H1 (cell line): ENCODE results near the gene INF2. TPM values are rescaled to one million over a fixed set of nuclear protein-coding genes. Genes with fewer than 3 reads are reported as not detected.

Experiments used
- CTCF ChIA-PET: fragments of 300-600 bp; sonication (Branson Sonifier 250); formaldehyde crosslinking; loops from one replicate; lab custom pipeline; 2021; ENCODE audit not compliant: partially characterized antibody; lab: Charles Lee
- POLR2A ChIA-PET: fragments of 300-600 bp; sonication (Branson Sonifier 250); formaldehyde crosslinking; loops from one replicate; lab custom pipeline; 2021; ENCODE audit warnings: inconsistent platforms; ENCODE audit not compliant: partially characterized antibody; lab: Charles Lee
- DNase-seq, 2 experiments: peaks; one replicate each; pipeline versions ENCODE4 v3.0.0 to v3.0.0-alpha.2; 2010 to 2022; ENCODE audit warnings: low spot score in 2 of 2, low read depth in 1 of 2, mixed read lengths in 1 of 2
- FAIRE-seq: peaks from 2 replicates; lab custom pipeline; 2011; peaks lifted over from hg19 to GRCh38; lab: Jason Lieb, UNC
- H2AFZ ChIP-seq: 2 replicates; pipeline ENCODE4 v1.8.1; 2012; ENCODE audit warnings: low read length, inconsistent platforms
- H2AK5ac ChIP-seq: 2 replicates; pipeline ENCODE4 v1.6.1; 2013; ENCODE audit warnings: low read depth, low read length
- H2BK120ac ChIP-seq: replicated peaks from 2 replicates; pipeline ENCODE3; 2013; ENCODE audit warnings: low read depth, low read length, inconsistent platforms
- H2BK12ac ChIP-seq: 2 replicates; pipeline ENCODE4 v1.6.1; 2013; ENCODE audit warnings: low read depth, low read length
- H2BK15ac ChIP-seq: 2 replicates; pipeline ENCODE4 v1.6.1; 2013; ENCODE audit warnings: low read length
- H2BK20ac ChIP-seq: 2 replicates; pipeline ENCODE4 v1.6.1; 2013; ENCODE audit warnings: low read length
- H2BK5ac ChIP-seq: 2 replicates; pipeline ENCODE4 v1.6.1; 2013; ENCODE audit warnings: low read depth, low read length
- H3K14ac ChIP-seq: 2 replicates; pipeline ENCODE4 v1.6.1; 2013; ENCODE audit warnings: inconsistent platforms; ENCODE audit not compliant: insufficient read length
- H3K18ac ChIP-seq: 2 replicates; pipeline ENCODE4 v1.6.1; 2013; ENCODE audit warnings: low read length; ENCODE audit errors: extremely low read depth
- H3K23ac ChIP-seq: 2 replicates; pipeline ENCODE4 v1.6.1; 2013; ENCODE audit warnings: inconsistent platforms; ENCODE audit not compliant: insufficient read length
- H3K23me2 ChIP-seq: 2 replicates; pipeline ENCODE4 v1.6.1; 2013; ENCODE audit warnings: low read depth, low read length
- H3K27ac ChIP-seq: 2 replicates; pipeline ENCODE4 v1.6.1; 2011; ENCODE audit warnings: low read depth, low read length, inconsistent platforms
- H3K27me3 ChIP-seq, 4 experiments: replicated peaks in 1 of 4; 1 replicate in 1 of 4; 2 replicates in 3 of 4; pipeline versions ENCODE4 v1.6.1 to v1.8.1; 2011 to 2013; ENCODE audit warnings: low read length in 3 of 4, mild to moderate bottlenecking in 3 of 4, inconsistent platforms in 2 of 4, mixed read lengths in 2 of 4, moderate library complexity in 1 of 4; ENCODE audit not compliant: control insufficient read depth in 3 of 4, insufficient read depth in 3 of 4; ENCODE audit errors: extremely low read depth in 1 of 4
- H3K36me3 ChIP-seq, 4 experiments: 2 replicates each; pipeline versions ENCODE4 v1.6.1 to v1.8.1; 2011 to 2013; ENCODE audit warnings: mild to moderate bottlenecking in 4 of 4, low read length in 3 of 4, moderate library complexity in 2 of 4, control low read depth in 1 of 4, inconsistent platforms in 1 of 4; ENCODE audit not compliant: insufficient read depth in 4 of 4, control insufficient read depth in 2 of 4
- H3K4ac ChIP-seq: replicated peaks from 2 replicates; pipeline ENCODE3; 2013; ENCODE audit warnings: low read length, low read depth, mixed read lengths, inconsistent platforms; ENCODE audit not compliant: insufficient read length
- H3K4me1 ChIP-seq, 4 experiments: replicated peaks in 1 of 4; 1 replicate in 1 of 4; 2 replicates in 3 of 4; pipeline versions ENCODE4 v1.6.1 to v1.8.1; 2011 to 2013; ENCODE audit warnings: low read length in 3 of 4, inconsistent platforms in 2 of 4, mixed read lengths in 1 of 4; ENCODE audit not compliant: insufficient read depth in 4 of 4, control insufficient read depth in 3 of 4
- H3K4me2 ChIP-seq, 2 experiments: 2 replicates each; pipeline versions ENCODE4 v1.6.1 to v1.8.1; 2011 to 2013; ENCODE audit warnings: low read depth in 2 of 2, low read length in 2 of 2, control low read depth in 1 of 2, inconsistent platforms in 1 of 2, mild to moderate bottlenecking in 1 of 2; ENCODE audit not compliant: insufficient read depth in 1 of 2
- H3K4me3 ChIP-seq, 4 experiments: fragments of 200-600, 300-600 bp in 1 of 4; sonication (generic), shearing (Covaris generic), sonication (Bioruptor Twin) in 1 of 4; 2 replicates each; pipeline versions ENCODE4 v1.5.1 to v1.8.1; 2011 to 2016; ENCODE audit warnings: low read length in 4 of 4, low read depth in 3 of 4, control low read depth in 2 of 4, inconsistent platforms in 2 of 4, mild to moderate bottlenecking in 2 of 4, mixed read lengths in 1 of 4, moderate library complexity in 1 of 4; ENCODE audit not compliant: insufficient read depth in 2 of 4; ENCODE audit errors: extremely low read depth in 1 of 4
- H3K56ac ChIP-seq: replicated peaks from 2 replicates; pipeline ENCODE3; 2013; ENCODE audit warnings: low read depth, mild to moderate bottlenecking, mixed read lengths, low read length, inconsistent platforms; ENCODE audit not compliant: insufficient read length
- H3K79me1 ChIP-seq: 2 replicates; pipeline ENCODE4 v1.6.1; 2013; ENCODE audit warnings: low read depth, low read length, control low read depth
- H3K79me2 ChIP-seq, 2 experiments: 2 replicates each; pipeline versions ENCODE4 v1.6.1 to v1.8.1; 2012 to 2013; ENCODE audit warnings: low read length in 2 of 2, mild to moderate bottlenecking in 2 of 2, inconsistent platforms in 1 of 2; ENCODE audit not compliant: insufficient read depth in 2 of 2, control insufficient read depth in 1 of 2
- H3K9ac ChIP-seq, 4 experiments: replicated peaks in 1 of 4; 1 replicate in 1 of 4; 2 replicates in 3 of 4; pipeline versions ENCODE4 v1.6.1 to v1.8.1; 2011 to 2013; ENCODE audit warnings: low read depth in 3 of 4, low read length in 3 of 4, control low read depth in 2 of 4, mild to moderate bottlenecking in 2 of 4, moderate library complexity in 2 of 4, inconsistent platforms in 1 of 4; ENCODE audit errors: extremely low read depth in 1 of 4
- H3K9me3 ChIP-seq, 2 experiments: 2 replicates each; pipeline versions ENCODE4 v1.6.1 to v1.8.1; 2012 to 2013; ENCODE audit warnings: mild to moderate bottlenecking in 2 of 2, moderate library complexity in 2 of 2, control low read depth in 1 of 2, inconsistent platforms in 1 of 2, low read depth in 1 of 2, low read length in 1 of 2, mixed read lengths in 1 of 2; ENCODE audit not compliant: insufficient read depth in 2 of 2
- H4K20me1 ChIP-seq, 2 experiments: replicated peaks in 1 of 2; 2 replicates each; pipeline versions ENCODE3 to v1.8.1; 2011 to 2013; ENCODE audit warnings: inconsistent platforms in 2 of 2, low read length in 2 of 2, mild to moderate bottlenecking in 1 of 2; ENCODE audit not compliant: insufficient read depth in 2 of 2, control insufficient read depth in 1 of 2
- H4K5ac ChIP-seq: 2 replicates; pipeline ENCODE4 v1.6.1; 2013; ENCODE audit warnings: low read length, low read depth, mixed read lengths, inconsistent platforms; ENCODE audit not compliant: insufficient read length
- H4K8ac ChIP-seq: 2 replicates; pipeline ENCODE4 v1.8.0; 2013; ENCODE audit warnings: mild to moderate bottlenecking, moderate library complexity, low read length, inconsistent platforms; ENCODE audit not compliant: insufficient read depth; ENCODE audit errors: extremely low read depth
- H4K91ac ChIP-seq: replicated peaks from 2 replicates; pipeline ENCODE3; 2013; ENCODE audit warnings: low read length, mixed read lengths, inconsistent platforms; ENCODE audit not compliant: insufficient read length
- PHF8 ChIP-seq: fragments of 200-600 bp; sonication (generic); conservative IDR thresholded peaks from 2 replicates; pipeline ENCODE4 v1.7.1; 2012; ENCODE audit warnings: low read depth, mild to moderate bottlenecking, inconsistent platforms, low read length, moderate library complexity
- POU5F1 ChIP-seq: IDR thresholded peaks from 2 replicates; pipeline ENCODE4 v1.6.1; 2011; ENCODE audit warnings: low read depth, mild to moderate bottlenecking, low read length, moderate library complexity
- ZNF274 ChIP-seq: IDR thresholded peaks from 2 replicates; pipeline ENCODE4 v1.7.0; 2012; ENCODE audit warnings: low read length, borderline replicate concordance; ENCODE audit errors: extremely low read depth
- WGBS, 2 experiments: shearing (Covaris generic) in 1 of 2; methylation state at CpG; one replicate each; pipeline versions ENCODE4 v1.1.6 to v1.1.7; 2013 to 2015; ENCODE audit warnings: low lambda C conversion rate in 2 of 2, mixed read lengths in 2 of 2, inconsistent platforms in 1 of 2, low coverage in 1 of 2, missing lambda C conversion rate in 1 of 2; ENCODE audit not compliant: insufficient replicate concordance in 2 of 2, insufficient coverage in 1 of 2, insufficient read length in 1 of 2; ENCODE audit errors: extremely low coverage in 1 of 2, missing lambda C conversion rate in 1 of 2; 5-methylcytosine and 5-hydroxymethylcytosine counted together
- polyA plus RNA-seq, 7 experiments: library from polyadenylated mRNA; depleted of rRNA in 3 of 7; stranded (reverse) in 5 of 7; unstranded in 2 of 7; fragments of >200 nt in 5 of 7; fragments of 200-250 nt in 2 of 7; gene quantifications; 1 replicate in 5 of 7; 2 replicates in 1 of 7; 4 replicates in 1 of 7; pipeline versions ENCODE4 v1.2.1 to v1.2.3, GENCODE V29; 2011 to 2013; ENCODE audit warnings: missing spikeins in 2 of 7, mixed read lengths in 2 of 7
- total RNA-seq: library from RNA; stranded (reverse); fragmentation: NEBNext Ultra II Directional; extraction: Animal tissue kit (Norgen Biotek cat#: 25700); gene quantifications from 2 replicates; pipeline ENCODE4 v1.2.1, GENCODE V29; 2021

INF2 gene
- total and polyA plus RNA-seq, 2 of the 8 experiments (the other 6 are each of a cell fraction or from before 2014, with no cell fraction given) = 29.1 to 59.5 TPM

DNA sequence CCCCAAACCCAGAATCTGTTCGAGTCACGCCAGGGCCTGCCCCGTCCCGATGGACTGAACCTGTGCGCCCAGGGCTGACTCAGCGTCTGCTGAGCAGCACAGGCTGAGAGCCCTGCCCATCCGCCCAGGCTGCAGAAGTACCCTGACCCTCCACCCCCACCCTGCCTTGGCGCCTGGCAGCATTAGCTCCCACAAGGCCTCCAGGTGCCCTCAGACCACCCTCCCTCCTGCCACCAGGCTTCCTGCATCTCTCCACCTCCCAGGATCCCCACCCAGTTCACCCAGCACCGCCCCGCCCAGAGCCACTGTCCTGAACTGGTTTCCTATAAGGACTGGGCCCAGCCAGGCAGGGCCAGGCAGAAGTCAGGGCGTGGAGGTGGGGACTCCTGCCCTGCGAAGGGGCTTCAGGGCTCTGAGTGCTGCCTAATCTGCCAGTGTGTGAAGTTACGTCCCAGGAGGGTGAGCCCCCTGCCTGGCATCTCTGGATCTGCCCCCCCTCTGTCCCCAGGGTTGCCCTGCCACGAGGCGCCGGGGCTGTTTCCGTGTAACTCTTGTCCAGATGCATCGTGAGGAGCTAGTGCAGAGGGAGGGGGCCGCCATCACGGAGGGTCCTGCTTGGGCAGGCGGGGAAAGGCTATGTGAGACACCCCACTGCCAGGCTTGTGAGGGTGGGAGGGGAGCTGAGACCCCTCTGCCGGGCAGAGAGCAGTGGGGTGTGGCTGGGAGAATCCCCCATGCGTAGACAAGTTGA, 43.7 kb downstream of the INF2 start:
- H2BK12ac ChIP-seq = peak overlapping the region; percentile 27; the same call in 1 of the 2 replicates
- H3K4me1 ChIP-seq = no peaks in the 10 kb centered on the region; a peak in 2 of 7 replicates
- no peak overlapping the region; the same call in 1 of the 2 replicates for H2AK5ac ChIP-seq
- no peak overlapping the region for H4K91ac ChIP-seq
- DNase-seq = no peak
- H3K56ac ChIP-seq = no peak overlapping the region
- H3K14ac ChIP-seq = no peak overlapping the region
- no peak for FAIRE-seq
- TF ChIP-seq ZNF274 (no peak), PHF8 (no peak), POU5F1 (no peak)
- H3K23me2 ChIP-seq = no peaks in the 10 kb centered on the region
- no peaks in the 10 kb centered on the region for H3K9me3 ChIP-seq
- H3K36me3 ChIP-seq = no peaks in the 10 kb centered on the region
- H3K9ac ChIP-seq = no peak overlapping the region
- H3K18ac ChIP-seq = no peak overlapping the region
- H2BK20ac ChIP-seq = no peak overlapping the region
- no peaks in the 10 kb centered on the region for H3K79me2 ChIP-seq
- no peak overlapping the region for H4K5ac ChIP-seq
- H3K4me3 ChIP-seq = no peak overlapping the region
- CTCF ChIA-PET = interaction anchor here (1.0 to 4.6 kb wide), 7 partner anchors 7 to 69 kb away, joined by 3 to 18 read pairs (median 5); no protein-coding TSS in a partner anchor
- peaks cover 0 to 7% of the 10 kb centered on the region in 2 experiments for H4K20me1 ChIP-seq
- no peaks in the 10 kb centered on the region for H3K79me1 ChIP-seq
- H2BK5ac ChIP-seq = no peak overlapping the region
- no peak overlapping the region for H3K4me2 ChIP-seq
- H2BK15ac ChIP-seq = no peak overlapping the region
- POLR2A ChIA-PET = interaction anchor here (0.6 to 2.4 kb wide), 4 partner anchors 10 to 140 kb away, joined by 3 to 11 read pairs (median 4); partner anchors contain the start of gene SIVA1
- H3K27ac ChIP-seq = no peak overlapping the region
- H3K23ac ChIP-seq = no peak overlapping the region
- no peak overlapping the region for H4K8ac ChIP-seq
- no peak overlapping the region for H2AFZ ChIP-seq
- no peak overlapping the region for H3K4ac ChIP-seq
- 90% methylated on average over 15 of the region's 23 CpGs; no CpG with 5 or more reads in 1 of the 2 experiments for WGBS, 2 experiments
- no peak overlapping the region for H2BK120ac ChIP-seq
- H3K27me3 ChIP-seq = peaks cover 0 to 5% (median under 1%) of the 10 kb centered on the region in 4 experiments; a peak in 2 of 7 replicates
